Smooth muscle cell of the brain vasculature (primary cell): ENCODE results near the gene AFF3.

Source experiments
- DNase-seq: peaks from one replicate; pipeline ENCODE4 v3.0.0-alpha.2; 2012; ENCODE audit warnings: low read depth, low spot score

AFF3 gene

DNA sequence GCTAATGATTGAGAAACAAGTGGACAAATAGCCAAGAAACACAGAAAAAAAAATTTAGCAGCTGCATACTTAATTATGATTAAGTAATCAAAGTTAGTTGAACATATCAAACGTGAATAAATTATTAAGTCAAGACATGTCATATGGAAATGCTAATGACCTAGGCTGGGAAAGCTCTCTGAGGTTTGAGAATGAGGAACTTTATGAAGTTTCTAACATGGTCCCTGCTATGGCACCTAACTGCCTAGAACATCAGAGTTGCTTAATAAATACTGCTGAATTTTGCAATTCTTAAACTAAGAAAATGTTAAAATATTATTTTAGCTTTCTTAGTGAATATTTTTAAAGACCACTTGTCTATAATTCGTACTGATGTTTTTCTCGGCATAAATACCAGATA is 99.8 kb downstream of the AFF3 start:
- no peak for DNase-seq

GRCh38 chr2:100041946-100042345 is 100.4 kb downstream of the AFF3 start:
- DNase-seq: no peak

DNA sequence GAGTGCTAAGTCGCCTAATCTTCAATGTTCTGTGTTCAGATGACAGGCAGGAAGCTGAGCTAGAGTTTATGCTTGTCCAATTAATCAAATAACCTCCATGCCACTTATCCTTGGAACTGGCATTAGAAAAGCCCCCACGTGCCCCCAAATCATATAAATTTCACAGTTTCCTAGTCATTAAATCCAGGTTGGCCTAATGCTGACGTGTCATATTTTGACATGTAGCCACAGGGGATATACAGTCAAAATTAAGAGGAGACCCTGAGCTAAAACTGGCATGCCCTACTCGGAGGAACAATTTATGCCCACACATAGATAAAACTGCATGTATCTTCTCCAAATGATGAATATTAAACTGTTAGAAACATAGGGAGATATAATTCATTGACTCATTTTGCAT is 101.0 kb downstream of the AFF3 start:
- no peak for DNase-seq

DNA sequence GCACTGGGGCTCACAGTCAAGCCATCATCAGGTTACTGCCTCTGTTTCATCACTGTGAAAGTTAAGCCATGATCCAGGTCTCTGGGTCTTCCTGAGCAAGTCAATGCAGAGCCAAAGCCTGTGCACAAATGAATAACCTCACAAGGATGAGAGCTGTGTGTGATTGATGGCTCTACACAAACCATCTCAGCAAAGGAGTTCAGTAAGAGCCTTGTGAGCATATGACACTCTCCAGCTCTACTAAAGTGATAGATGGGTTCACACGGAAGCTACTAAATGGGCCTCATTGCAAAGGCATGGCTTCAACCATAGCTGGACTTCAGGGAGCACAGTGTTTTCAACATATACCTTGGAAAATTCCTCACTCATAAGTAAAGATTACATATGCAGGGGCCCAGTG is 101.5 kb downstream of the AFF3 start:
- no peak for DNase-seq

GRCh38 chr2:100039291-100039980 is 103.0 kb downstream of the AFF3 start:
- DNase-seq: no peak

GRCh38 chr2:100038011-100038410 is 104.4 kb downstream of the AFF3 start:
- no peak for DNase-seq

DNA sequence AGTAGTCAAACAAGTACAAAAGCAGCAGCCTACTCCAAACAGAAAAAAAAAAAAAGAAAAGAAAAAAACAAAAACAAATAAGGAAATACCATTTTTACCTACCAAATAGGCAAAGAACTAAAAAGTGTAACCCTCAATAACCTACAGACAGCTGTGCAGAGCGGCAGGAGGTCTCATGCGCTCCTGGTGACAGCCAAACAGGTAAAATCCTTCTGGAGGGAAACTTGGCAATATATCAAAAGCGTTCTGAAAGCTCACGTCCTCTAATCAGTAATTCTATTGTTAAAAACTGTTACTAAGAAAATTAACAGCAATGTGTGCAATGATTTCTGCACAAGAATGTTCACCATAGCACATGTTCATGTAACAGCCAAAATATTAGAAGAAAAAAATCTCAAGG is 105.6 kb downstream of the AFF3 start:
- no peak for DNase-seq

- DNase-seq: no peak
These were observed 106.4 kb downstream of the AFF3 start for GRCh38 chr2:100036026-100036425.

- no peak for DNase-seq
These were observed 108.0 kb downstream of the AFF3 start for GRCh38 chr2:100034431-100034830.

GRCh38 chr2:100033976-100034375 is 108.4 kb downstream of the AFF3 start:
- no peak for DNase-seq

- DNase-seq: no peak
These were observed 110.8 kb downstream of the AFF3 start for GRCh38 chr2:100031604-100032003.

- no peak for DNase-seq
These were observed 112.9 kb downstream of the AFF3 start for GRCh38 chr2:100029460-100029859.

DNA sequence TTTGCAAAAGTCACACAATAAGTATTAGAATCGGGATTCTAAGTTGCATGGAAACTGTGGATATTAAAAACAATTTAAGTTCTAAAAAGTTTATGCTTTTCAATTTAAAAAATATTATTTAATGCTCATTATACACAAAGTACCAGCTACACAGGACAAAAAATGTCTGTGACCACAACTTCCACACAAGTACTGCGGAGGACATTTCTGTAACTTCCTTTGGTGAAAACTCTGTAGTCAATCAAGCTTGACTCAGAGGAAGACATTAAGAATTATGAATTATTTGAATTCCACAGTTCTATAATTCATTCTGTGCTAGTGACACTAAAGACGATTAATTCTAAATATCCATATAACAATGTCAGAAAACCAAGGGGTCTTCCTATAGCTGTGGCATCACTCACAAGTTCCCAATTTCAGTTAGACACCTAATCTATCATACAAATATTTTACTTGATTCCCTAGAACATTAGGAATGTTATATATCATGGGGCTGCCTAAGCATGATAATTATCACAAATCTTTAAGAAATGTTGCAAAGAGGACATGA is 120.5 kb downstream of the AFF3 start:
- no peak for DNase-seq

- no peak for DNase-seq
These were observed 122.9 kb downstream of the AFF3 start for GRCh38 chr2:100019499-100019898.

DNA sequence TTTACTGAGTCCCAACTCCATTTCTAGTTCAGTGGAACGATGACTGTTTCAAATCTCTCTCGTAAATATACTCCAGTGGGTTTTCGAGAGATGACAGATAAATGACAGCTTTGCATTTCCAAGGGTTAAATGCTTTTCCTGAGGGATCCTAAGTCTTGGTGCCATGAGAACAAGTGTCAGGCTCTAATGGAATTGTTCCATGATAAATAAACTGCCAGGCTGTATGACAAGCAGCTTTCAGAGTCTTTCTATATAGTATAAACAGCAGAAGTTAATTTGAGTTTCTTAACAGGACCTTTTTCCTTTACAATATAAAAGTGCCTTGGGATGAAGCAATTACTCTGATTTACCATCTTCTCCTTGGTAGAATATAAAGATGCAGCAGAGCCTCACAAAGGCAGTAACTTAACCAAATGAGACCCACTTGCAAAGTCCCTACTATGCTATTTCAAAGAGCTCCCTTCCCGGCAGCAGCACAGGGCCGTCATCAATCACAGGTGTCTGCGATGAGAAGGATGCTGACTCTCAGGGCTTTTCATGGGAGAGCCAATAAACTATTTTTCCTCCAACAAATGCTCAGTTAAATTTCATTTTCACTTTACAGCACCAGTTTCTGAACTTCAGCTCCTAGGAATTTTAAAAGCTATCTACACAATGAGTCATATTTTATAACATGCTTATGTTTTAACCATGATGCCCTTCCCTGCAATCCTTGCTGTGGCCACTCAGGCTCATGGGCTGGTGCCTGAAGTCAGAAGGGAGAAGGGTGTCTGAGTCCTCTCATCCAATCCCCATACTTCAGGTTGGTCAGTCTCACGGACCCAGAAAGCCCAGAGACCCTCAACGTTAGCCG is 123.8 kb downstream of the AFF3 start:
- no peak for DNase-seq

- DNase-seq: no peak
These were observed 124.8 kb downstream of the AFF3 start for GRCh38 chr2:100017633-100018032.

DNA sequence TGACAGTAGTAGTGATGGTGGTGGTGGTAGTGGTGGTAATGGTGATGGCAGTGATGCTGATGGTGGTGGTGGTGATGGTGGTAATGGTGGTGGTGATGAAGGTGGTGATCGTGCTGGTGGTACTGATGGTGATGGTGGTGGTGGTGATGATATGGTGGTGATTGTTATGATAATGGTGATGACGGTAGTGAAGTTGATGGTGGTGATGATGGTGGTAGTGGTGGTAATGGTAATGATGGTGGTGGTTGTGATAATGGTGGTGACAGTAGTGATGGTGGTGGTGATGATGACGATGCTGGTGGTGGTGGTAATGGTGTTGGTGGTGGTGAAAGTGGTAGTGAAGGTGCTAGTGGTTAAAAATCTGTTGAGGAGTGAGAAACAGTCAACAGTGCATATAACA is 125.6 kb downstream of the AFF3 start:
- DNase-seq: no peak

- no peak for DNase-seq
These were observed 126.5 kb downstream of the AFF3 start for GRCh38 chr2:100015849-100016248.

- DNase-seq: peak; percentile 59
These were observed 128.3 kb downstream of the AFF3 start for GRCh38 chr2:100013892-100014677.

- no peak for DNase-seq
These were observed 129.8 kb downstream of the AFF3 start for GRCh38 chr2:100012561-100012960.

GRCh38 chr2:100011272-100011731 is 131.1 kb downstream of the AFF3 start:
- DNase-seq: peak; percentile 61

- DNase-seq: no peak
These were observed 131.8 kb downstream of the AFF3 start for GRCh38 chr2:100010606-100011005.
